ENCODE results near the gene PDK3.

PDK3 gene

DNA sequence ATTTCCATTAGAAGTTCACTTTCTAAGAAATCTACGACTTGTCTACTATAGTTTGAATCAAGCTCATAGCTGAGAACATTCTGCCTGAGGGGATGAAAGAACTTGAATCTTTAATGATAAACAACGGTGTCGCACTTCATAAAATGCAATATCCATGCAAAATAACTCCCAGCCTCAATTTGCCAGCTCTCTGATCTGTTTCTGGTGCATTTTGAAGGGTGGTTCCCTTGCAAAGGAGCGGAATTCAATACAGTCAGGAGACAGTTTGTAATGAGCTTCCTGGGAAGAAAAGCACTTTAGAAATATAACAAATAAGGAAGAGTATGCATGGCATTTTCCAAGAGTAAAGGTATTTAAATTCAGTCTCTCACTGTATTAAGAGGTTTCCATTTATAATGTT lies 102.1 kb downstream of the PDK3 start:
- H3K27ac ChIP-seq: no peak overlapping the region
- TF ChIP-seq, protein P1, sequence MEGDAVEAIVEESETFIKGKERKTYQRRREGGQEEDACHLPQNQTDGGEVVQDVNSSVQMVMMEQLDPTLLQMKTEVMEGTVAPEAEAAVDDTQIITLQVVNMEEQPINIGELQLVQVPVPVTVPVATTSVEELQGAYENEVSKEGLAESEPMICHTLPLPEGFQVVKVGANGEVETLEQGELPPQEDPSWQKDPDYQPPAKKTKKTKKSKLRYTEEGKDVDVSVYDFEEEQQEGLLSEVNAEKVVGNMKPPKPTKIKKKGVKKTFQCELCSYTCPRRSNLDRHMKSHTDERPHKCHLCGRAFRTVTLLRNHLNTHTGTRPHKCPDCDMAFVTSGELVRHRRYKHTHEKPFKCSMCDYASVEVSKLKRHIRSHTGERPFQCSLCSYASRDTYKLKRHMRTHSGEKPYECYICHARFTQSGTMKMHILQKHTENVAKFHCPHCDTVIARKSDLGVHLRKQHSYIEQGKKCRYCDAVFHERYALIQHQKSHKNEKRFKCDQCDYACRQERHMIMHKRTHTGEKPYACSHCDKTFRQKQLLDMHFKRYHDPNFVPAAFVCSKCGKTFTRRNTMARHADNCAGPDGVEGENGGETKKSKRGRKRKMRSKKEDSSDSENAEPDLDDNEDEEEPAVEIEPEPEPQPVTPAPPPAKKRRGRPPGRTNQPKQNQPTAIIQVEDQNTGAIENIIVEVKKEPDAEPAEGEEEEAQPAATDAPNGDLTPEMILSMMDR (conservative IDR thresholded peaks at IDR 0.05): no peak

DNA sequence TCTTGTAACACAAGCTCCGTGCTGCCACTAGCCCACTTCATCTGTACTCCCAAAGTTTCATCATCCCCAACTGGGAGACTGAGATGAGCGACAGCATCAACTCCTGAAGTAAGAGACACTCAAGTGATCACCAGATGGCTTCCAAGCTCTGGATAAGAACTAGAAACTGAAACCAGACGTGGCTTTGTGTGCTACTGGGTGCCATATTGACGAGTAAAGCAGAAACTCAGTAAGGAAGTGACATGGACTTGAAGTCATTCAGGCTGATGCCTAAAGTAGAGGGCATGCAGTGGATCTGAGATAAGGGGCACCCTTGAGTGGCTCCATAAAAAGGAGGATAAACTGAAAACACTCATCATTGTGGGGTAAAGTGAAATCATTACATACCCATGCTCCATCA lies 109.7 kb downstream of the PDK3 start:
- no peak for TF ChIP-seq ZFX (IDR thresholded peaks at IDR 0.05)
- TF ChIP-seq, protein P1 (conservative IDR thresholded peaks at IDR 0.05): no peak

DNA sequence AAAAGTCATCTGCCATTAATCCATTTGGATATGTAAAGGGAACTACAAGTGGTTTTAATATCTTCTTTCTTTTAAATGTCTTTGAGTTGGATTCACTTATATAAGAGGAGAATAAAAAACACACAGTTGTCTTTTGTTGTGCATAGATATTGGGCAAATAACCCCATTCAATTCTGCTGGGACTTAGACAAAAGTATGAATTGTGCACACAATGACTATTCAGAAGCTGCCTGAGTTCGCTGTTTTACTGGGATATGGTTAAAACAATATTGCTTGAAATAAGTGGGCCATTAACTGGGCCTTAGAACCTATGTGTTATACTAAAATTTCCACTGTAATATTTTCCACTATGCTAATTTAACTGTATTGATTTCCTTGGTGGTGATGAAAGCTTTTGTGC lies 110.4 kb downstream of the PDK3 start:
- no peak for TF ChIP-seq ZFX (IDR thresholded peaks at IDR 0.05)
- H3K27ac ChIP-seq: no peak overlapping the region

More for the DNA sequence above, 109.7 kb downstream of the PDK3 start:
- no peak overlapping the region for H3K27ac ChIP-seq

DNA sequence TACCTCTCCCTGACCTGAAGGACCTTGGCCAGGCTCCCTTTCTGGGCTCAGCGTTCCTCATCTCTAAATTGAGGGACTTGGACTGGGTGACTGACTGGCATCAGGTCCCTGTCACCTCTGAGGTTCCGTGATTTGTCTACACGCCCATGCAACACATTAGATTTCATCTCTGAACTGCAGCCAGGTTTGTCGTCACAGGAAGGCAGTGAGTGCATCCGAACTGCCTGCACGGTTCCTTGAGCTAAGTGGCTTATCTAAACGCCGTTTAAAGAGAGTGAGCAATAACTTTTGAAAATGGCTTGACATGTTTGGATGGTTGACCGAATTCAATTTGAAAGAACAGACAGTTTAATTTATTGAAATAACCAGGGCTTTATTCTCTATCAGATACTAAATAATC lies 112.0 kb downstream of the PDK3 start:
- TF ChIP-seq, protein P1 (conservative IDR thresholded peaks at IDR 0.05): no peak
- no peak for TF ChIP-seq ZFX (IDR thresholded peaks at IDR 0.05)
- H3K27ac ChIP-seq: no peak overlapping the region
